ENCODE results near the gene GPR62. TPM values are rescaled to one million over a fixed set of nuclear protein-coding genes. Genes with fewer than 3 reads are reported as not detected.

The GPR62 gene
- total and polyA plus RNA-seq, 4 donors, result 1.2 to 4.6 (median 2.7) TPM

DNA sequence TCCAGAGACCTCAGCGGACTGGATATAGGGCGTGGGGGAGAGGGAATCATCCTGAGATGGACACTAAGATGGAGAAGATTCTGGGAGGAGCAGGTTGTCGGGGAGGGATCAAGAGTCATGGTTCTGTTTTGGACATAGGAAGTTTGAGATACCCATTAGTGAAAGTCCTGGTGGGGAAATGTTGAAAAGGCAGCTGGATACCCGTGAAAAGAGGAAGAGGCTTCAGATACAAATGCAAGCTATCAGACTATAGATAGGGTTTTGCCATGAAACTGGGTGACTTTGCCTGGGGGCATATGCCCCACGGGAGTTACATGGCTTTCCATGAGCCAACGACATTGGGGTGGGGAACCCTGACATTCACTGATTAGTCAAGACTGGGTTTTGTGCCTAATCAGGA lies 1.1 kb upstream of the GPR62 start:
- no peak for DNase-seq (ENCODE audit: low read depth in 4 of 6, low spot score in 6 of 6)
- Histone ChIP-seq H3K27ac (ENCODE audit: low read depth, low read length) (no peak overlapping the region), H3K36me3 (ENCODE audit: control insufficient read depth, insufficient read depth, low read length) (peaks cover 34% of the 10 kb centered on the region), H3K4me1 (ENCODE audit: control insufficient read depth, insufficient read depth, low read length) (peaks cover 26% of the 10 kb centered on the region), H3K4me3 (ENCODE audit: low read depth, low read length) (no peak overlapping the region), H3K27me3 (ENCODE audit: control insufficient read depth, insufficient read depth, low read length) (no peaks in the 10 kb centered on the region), H3K9me3 (ENCODE audit: control insufficient read depth, insufficient read depth, low read length) (no peaks in the 10 kb centered on the region)
- WGBS (ENCODE audit: insufficient coverage), result 82% methylated on average over 6 of the region's 6 CpGs

DNA sequence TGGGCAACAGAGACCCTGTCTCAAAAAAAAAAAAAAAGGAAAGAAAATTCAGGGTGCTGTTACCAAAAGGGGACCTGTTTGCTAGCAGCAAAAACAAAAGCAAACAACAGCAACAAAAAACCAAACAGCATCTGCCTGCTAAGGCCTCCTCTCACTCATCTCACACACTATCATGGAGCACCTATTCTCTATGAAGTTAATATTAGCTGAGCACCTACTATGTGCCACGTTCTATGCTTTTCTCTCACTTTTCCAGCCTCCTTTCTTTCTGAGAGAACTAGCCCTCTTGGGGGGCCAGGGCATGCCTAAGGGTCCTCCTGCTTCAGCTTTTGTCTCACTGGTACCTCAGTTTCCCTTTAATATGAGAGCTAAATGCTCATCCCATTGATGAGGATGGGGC lies 468 bp upstream of the GPR62 start:
- H3K27ac ChIP-seq (ENCODE audit: low read depth, low read length), result no peak overlapping the region
- no peaks in the 10 kb centered on the region for H3K9me3 ChIP-seq (ENCODE audit: control insufficient read depth, insufficient read depth, low read length)
- peaks cover 26% of the 10 kb centered on the region for H3K4me1 ChIP-seq (ENCODE audit: control insufficient read depth, insufficient read depth, low read length)
- peaks cover 38% of the 10 kb centered on the region for H3K36me3 ChIP-seq (ENCODE audit: control insufficient read depth, insufficient read depth, low read length)
- WGBS (ENCODE audit: insufficient coverage), result 88% methylated on average over 1 of the region's 1 CpG
- H3K4me3 ChIP-seq (ENCODE audit: low read depth, low read length), result no peak overlapping the region
- no peaks in the 10 kb centered on the region for H3K27me3 ChIP-seq (ENCODE audit: control insufficient read depth, insufficient read depth, low read length)
- DNase-seq (ENCODE audit: low read depth in 4 of 6, low spot score in 6 of 6), result no peak

DNA sequence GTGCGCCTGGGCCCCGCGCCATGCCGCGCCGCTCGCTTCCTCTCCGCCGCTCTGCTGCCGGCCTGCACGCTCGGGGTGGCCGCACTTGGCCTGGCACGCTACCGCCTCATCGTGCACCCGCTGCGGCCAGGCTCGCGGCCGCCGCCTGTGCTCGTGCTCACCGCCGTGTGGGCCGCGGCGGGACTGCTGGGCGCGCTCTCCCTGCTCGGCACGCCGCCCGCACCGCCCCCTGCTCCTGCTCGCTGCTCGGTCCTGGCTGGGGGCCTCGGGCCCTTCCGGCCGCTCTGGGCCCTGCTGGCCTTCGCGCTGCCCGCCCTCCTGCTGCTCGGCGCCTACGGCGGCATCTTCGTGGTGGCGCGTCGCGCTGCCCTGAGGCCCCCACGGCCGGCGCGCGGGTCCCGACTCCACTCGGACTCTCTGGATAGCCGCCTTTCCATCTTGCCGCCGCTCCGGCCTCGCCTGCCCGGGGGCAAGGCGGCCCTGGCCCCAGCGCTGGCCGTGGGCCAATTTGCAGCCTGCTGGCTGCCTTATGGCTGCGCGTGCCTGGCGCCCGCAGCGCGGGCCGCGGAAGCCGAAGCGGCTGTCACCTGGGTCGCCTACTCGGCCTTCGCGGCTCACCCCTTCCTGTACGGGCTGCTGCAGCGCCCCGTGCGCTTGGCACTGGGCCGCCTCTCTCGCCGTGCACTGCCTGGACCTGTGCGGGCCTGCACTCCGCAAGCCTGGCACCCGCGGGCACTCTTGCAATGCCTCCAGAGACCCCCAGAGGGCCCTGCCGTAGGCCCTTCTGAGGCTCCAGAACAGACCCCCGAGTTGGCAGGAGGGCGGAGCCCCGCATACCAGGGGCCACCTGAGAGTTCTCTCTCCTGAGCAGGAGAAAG lies 951 bp downstream of the GPR62 start:
- peaks cover 29% of the 10 kb centered on the region for H3K4me1 ChIP-seq (ENCODE audit: control insufficient read depth, insufficient read depth, low read length)
- H3K9me3 ChIP-seq (ENCODE audit: control insufficient read depth, insufficient read depth, low read length), result no peaks in the 10 kb centered on the region
- peak overlapping the region; percentile 47 for H3K27ac ChIP-seq (ENCODE audit: low read depth, low read length)
- peak overlapping the region; percentile 5 for H3K4me3 ChIP-seq (ENCODE audit: low read depth, low read length)
- H3K27me3 ChIP-seq (ENCODE audit: control insufficient read depth, insufficient read depth, low read length), result no peaks in the 10 kb centered on the region
- H3K36me3 ChIP-seq (ENCODE audit: control insufficient read depth, insufficient read depth, low read length), result peaks cover 52% of the 10 kb centered on the region
- peak in 2 of 6 donors; percentile 75 to 83 for DNase-seq (ENCODE audit: low read depth in 4 of 6, low spot score in 6 of 6)
- WGBS (ENCODE audit: insufficient coverage), result 2% methylated on average over 97 of the region's 97 CpGs

DNA sequence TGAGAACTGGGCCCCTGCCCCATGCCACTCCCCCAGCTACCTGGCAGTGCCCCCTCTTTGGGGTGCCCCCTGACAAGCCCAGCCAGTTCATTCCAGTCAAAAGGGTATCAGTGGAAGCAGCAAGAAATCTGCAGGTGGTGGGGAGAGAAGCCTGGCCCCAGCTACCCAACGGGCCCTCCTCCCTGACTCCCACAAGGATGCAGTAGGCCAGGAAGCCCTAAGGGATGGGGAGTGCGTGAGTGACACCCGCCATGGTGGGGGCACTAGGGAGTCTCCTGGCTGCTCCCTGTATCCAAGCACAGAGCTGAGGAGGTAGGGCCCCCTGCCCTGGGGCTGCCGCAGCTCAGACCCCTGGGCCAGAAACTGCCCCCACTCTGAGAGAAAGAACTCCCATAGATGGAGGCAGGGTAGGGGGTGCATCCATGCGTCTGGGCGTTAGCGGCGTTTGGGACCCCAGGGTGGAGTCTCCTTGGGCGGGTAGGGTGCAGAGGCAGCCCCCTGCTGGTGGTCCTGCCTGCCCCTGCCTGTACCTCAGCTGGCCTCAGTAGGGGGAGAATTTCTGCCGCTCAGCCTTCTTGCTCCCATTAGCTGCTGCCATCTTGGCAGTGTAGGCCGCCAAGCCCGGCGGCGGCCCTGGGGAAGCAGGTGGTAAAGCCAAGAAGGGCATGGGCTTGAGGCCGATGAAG lies 2.5 kb downstream of the GPR62 start:
- no peak overlapping the region for H3K4me3 ChIP-seq (ENCODE audit: low read depth, low read length)
- WGBS (ENCODE audit: insufficient coverage), result 89% methylated on average over 13 of the region's 15 CpGs

DNA sequence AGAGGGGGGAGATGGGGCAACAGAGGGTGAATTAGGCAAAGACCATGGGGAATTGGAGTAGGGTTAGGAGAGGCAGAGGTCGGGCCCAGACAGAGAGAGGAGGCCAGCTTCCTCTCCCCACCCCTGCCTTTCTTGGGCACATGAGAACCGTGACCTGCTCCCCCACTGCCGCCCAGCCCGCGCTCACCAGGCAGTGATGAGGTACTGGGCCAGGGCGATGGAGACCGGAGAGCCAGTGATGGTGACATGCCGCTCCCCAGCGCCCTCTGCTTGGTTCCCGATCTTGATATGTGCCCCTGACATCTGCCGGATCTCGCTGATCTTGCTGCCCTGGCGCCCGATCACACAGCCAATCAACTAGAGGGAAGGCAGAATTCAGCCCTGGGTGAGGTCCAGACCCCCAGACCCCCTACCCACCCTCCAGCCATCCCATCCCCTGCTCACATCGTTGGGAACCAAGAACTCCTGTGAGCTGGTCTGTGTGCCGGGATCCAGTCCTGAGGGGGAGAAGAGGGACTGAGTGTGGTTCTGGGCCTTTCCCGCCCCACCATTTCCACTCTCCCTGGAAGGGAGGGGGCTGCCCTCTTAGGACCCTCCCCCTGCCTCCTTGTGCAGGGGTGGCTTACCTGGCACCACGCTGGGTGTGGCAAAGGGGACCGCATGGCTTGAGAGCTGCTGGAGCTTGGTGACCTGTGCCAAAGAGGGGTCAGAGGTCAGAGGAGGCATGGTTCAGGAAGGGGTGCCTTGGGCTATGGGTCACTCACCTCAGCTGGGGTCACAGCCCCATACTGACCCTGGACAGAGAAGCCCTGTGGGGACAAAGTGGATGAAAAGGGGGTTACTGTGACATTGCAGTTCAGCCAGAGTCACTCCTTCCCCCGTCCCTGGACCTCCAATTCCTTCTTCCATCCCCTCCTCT lies 3.7 kb downstream of the GPR62 start:
- no peak for DNase-seq (ENCODE audit: low read depth in 4 of 6, low spot score in 6 of 6)
- no peak overlapping the region for H3K4me3 ChIP-seq (ENCODE audit: low read depth, low read length)
- H3K4me1 ChIP-seq (ENCODE audit: control insufficient read depth, insufficient read depth, low read length), result peaks cover 48% of the 10 kb centered on the region
- H3K36me3 ChIP-seq (ENCODE audit: control insufficient read depth, insufficient read depth, low read length), result peaks cover 60% of the 10 kb centered on the region
- WGBS (ENCODE audit: insufficient coverage), result 91% methylated on average over 12 of the region's 20 CpGs
- no peaks in the 10 kb centered on the region for H3K27me3 ChIP-seq (ENCODE audit: control insufficient read depth, insufficient read depth, low read length)
- no peak overlapping the region for H3K27ac ChIP-seq (ENCODE audit: low read depth, low read length)
- no peaks in the 10 kb centered on the region for H3K9me3 ChIP-seq (ENCODE audit: control insufficient read depth, insufficient read depth, low read length)

More for the DNA sequence above, 2.5 kb downstream of the GPR62 start:
- no peaks in the 10 kb centered on the region for H3K27me3 ChIP-seq (ENCODE audit: control insufficient read depth, insufficient read depth, low read length)
- H3K9me3 ChIP-seq (ENCODE audit: control insufficient read depth, insufficient read depth, low read length), result no peaks in the 10 kb centered on the region
- H3K36me3 ChIP-seq (ENCODE audit: control insufficient read depth, insufficient read depth, low read length), result peaks cover 55% of the 10 kb centered on the region
- H3K27ac ChIP-seq (ENCODE audit: low read depth, low read length), result no peak overlapping the region
- peaks cover 36% of the 10 kb centered on the region for H3K4me1 ChIP-seq (ENCODE audit: control insufficient read depth, insufficient read depth, low read length)
- no peak for DNase-seq (ENCODE audit: low read depth in 4 of 6, low spot score in 6 of 6)

DNA sequence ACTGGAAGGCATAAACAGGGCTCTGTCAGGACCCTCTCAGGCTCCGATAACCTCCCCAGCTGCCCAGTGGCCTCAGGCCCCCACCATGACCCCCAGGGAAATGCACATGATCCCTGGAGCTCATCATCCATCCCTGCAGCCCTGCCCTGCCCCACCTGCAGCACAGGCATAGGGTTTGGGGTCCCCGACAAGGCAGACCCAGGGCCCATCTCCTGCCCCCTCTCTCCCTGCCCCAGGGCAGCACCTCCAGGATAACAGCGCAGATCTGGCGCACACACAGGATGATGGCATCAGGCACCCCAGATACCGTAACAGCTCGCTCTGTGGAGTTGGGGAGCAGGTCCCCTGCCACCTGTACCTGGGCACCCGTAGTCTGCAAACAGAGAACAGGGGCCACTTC lies 4.5 kb downstream of the GPR62 start:
- H3K4me3 ChIP-seq (ENCODE audit: low read depth, low read length), result no peak overlapping the region
- no peaks in the 10 kb centered on the region for H3K27me3 ChIP-seq (ENCODE audit: control insufficient read depth, insufficient read depth, low read length)
- 95% methylated on average over 7 of the region's 7 CpGs for WGBS (ENCODE audit: insufficient coverage)
- DNase-seq (ENCODE audit: low read depth in 4 of 6, low spot score in 6 of 6), result no peak
- no peak overlapping the region for H3K27ac ChIP-seq (ENCODE audit: low read depth, low read length)
- peaks cover 56% of the 10 kb centered on the region for H3K4me1 ChIP-seq (ENCODE audit: control insufficient read depth, insufficient read depth, low read length)
- peaks cover 67% of the 10 kb centered on the region for H3K36me3 ChIP-seq (ENCODE audit: control insufficient read depth, insufficient read depth, low read length)
- H3K9me3 ChIP-seq (ENCODE audit: control insufficient read depth, insufficient read depth, low read length), result no peaks in the 10 kb centered on the region

DNA sequence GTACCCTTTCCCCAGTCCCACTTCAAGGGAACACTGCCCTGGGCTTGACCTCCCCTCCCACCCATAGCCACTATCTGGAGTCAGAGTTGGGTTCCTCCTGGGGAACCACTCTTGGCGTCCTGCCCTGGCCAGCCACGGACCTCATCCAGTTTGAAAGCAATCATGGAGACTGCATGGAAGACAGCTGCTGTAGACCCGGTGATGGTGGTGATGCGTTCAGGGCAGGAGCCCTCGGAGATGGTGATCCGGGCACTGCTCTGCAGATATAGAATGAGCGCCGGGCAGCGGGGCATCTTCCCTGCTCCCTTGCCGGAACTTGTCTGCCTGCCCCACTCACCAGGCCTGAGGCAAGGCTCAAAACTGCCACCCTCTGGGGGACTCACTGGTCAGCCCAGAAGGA lies 5.2 kb downstream of the GPR62 start:
- Histone ChIP-seq H3K9me3 (ENCODE audit: control insufficient read depth, insufficient read depth, low read length) (no peaks in the 10 kb centered on the region), H3K27ac (ENCODE audit: low read depth, low read length) (no peak overlapping the region), H3K27me3 (ENCODE audit: control insufficient read depth, insufficient read depth, low read length) (no peaks in the 10 kb centered on the region), H3K36me3 (ENCODE audit: control insufficient read depth, insufficient read depth, low read length) (peaks cover 64% of the 10 kb centered on the region), H3K4me1 (ENCODE audit: control insufficient read depth, insufficient read depth, low read length) (peaks cover 57% of the 10 kb centered on the region), H3K4me3 (ENCODE audit: low read depth, low read length) (no peak overlapping the region)
- no peak for DNase-seq (ENCODE audit: low read depth in 4 of 6, low spot score in 6 of 6)
- WGBS (ENCODE audit: insufficient coverage), result 91% methylated on average over 10 of the region's 10 CpGs

DNA sequence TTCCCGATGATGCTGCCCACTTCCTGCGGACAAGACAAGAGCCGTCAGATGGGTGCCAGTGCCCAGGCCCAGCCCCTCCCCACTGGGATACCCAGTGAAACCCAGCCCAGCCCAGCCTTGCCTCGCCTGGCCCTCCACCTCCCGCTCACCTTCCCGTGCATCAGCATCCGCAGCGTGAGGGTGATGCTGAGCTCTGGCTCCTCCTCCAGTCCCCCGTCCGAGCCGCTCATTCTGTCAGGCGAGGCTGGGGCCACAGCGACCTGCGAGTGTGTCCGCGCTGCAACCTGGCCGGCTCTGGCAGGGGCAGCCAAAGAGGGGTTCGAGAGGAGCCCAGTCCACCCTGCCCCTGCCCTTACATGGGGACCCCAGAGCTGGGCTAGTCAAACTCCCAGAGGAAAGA lies 5.8 kb downstream of the GPR62 start:
- Histone ChIP-seq H3K4me1 (ENCODE audit: control insufficient read depth, insufficient read depth, low read length) (peaks cover 61% of the 10 kb centered on the region), H3K36me3 (ENCODE audit: control insufficient read depth, insufficient read depth, low read length) (peaks cover 65% of the 10 kb centered on the region), H3K27ac (ENCODE audit: low read depth, low read length) (no peak overlapping the region), H3K27me3 (ENCODE audit: control insufficient read depth, insufficient read depth, low read length) (no peaks in the 10 kb centered on the region), H3K9me3 (ENCODE audit: control insufficient read depth, insufficient read depth, low read length) (no peaks in the 10 kb centered on the region), H3K4me3 (ENCODE audit: low read depth, low read length) (no peak overlapping the region)
- 83% methylated on average over 18 of the region's 18 CpGs for WGBS (ENCODE audit: insufficient coverage)
- DNase-seq (ENCODE audit: low read depth in 4 of 6, low spot score in 6 of 6), result no peak

Data from spinal cord (tissue), 10 donors.